ENCODE measurements around the gene CCSAP.

Gene CCSAP

GRCh38 chr1:229323201-229323600 lies 19.6 kb downstream of the CCSAP start:
- Histone ChIP-seq H3K4me2 (ENCODE audit: low read length) (no peak overlapping the region), H3K9me3 (ENCODE audit: insufficient read depth, low read length) (no peaks in the 10 kb centered on the region), H3K27ac (ENCODE audit: low read length) (no peak overlapping the region), H3K36me3 (replicated peaks; ENCODE audit: low read depth, low read length) (peaks cover 66% of the 10 kb centered on the region), H3K9ac (ENCODE audit: low read length) (no peak overlapping the region), H3K4me1 (ENCODE audit: low read length) (peaks cover 40% of the 10 kb centered on the region), H4K20me1 (ENCODE audit: insufficient read depth, low read length) (peaks cover 13% of the 10 kb centered on the region), H3K79me2 (ENCODE audit: low read length) (peaks cover 7% of the 10 kb centered on the region; the same call in 1 of the 2 replicates), H3K4me3 (ENCODE audit: low read length) (no peak overlapping the region), H2AFZ (ENCODE audit: low read depth, low read length) (no peak overlapping the region), H3K27me3 (ENCODE audit: low read depth, low read length) (no peaks in the 10 kb centered on the region)
- no peak for TF ChIP-seq EZH2phosphoT487 (IDR thresholded peaks at IDR 0.05; ENCODE audit: low read depth)
- TF ChIP-seq, protein P1, sequence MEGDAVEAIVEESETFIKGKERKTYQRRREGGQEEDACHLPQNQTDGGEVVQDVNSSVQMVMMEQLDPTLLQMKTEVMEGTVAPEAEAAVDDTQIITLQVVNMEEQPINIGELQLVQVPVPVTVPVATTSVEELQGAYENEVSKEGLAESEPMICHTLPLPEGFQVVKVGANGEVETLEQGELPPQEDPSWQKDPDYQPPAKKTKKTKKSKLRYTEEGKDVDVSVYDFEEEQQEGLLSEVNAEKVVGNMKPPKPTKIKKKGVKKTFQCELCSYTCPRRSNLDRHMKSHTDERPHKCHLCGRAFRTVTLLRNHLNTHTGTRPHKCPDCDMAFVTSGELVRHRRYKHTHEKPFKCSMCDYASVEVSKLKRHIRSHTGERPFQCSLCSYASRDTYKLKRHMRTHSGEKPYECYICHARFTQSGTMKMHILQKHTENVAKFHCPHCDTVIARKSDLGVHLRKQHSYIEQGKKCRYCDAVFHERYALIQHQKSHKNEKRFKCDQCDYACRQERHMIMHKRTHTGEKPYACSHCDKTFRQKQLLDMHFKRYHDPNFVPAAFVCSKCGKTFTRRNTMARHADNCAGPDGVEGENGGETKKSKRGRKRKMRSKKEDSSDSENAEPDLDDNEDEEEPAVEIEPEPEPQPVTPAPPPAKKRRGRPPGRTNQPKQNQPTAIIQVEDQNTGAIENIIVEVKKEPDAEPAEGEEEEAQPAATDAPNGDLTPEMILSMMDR (IDR thresholded peaks at IDR 0.05; ENCODE audit: low read depth, low read length), result no peak

DNA sequence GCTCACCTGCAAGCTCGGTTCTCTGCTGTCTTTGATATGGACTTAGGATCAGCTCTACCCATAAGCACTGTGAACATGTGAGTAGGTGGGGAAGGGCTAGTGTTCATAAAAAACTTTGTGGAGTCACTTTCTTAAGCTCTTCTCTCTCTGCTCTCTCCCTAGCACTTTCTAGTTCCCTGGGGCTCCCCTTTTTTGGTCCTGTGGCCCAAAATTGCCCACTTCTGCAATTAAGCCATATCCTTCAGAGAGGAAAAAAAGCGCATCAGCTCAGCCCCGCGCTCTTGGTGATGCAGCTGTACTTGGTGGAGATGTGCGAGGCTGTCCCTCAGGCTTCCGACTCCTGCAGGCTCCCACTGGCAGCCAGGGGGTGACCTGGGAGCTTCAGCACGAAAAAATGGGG lies 23.4 kb downstream of the CCSAP start:
- H3K9ac ChIP-seq (ENCODE audit: low read length), result no peak overlapping the region
- H3K4me2 ChIP-seq (ENCODE audit: low read length), result no peak overlapping the region
- no peak overlapping the region for H3K27ac ChIP-seq (ENCODE audit: low read length)
- H4K20me1 ChIP-seq (ENCODE audit: insufficient read depth, low read length), result no peaks in the 10 kb centered on the region
- H3K4me1 ChIP-seq (ENCODE audit: low read length), result peaks cover 5% of the 10 kb centered on the region
- H3K4me3 ChIP-seq (ENCODE audit: low read length), result no peak overlapping the region
- TF ChIP-seq, protein P1 (IDR thresholded peaks at IDR 0.05; ENCODE audit: low read depth, low read length), result no peak
- no peak for TF ChIP-seq EZH2phosphoT487 (IDR thresholded peaks at IDR 0.05; ENCODE audit: low read depth)
- H3K79me2 ChIP-seq (ENCODE audit: low read length), result no peaks in the 10 kb centered on the region
- no peak overlapping the region for H2AFZ ChIP-seq (ENCODE audit: low read depth, low read length)
- H3K36me3 ChIP-seq (replicated peaks; ENCODE audit: low read depth, low read length), result peaks cover 42% of the 10 kb centered on the region
- no peaks in the 10 kb centered on the region for H3K9me3 ChIP-seq (ENCODE audit: insufficient read depth, low read length)
- no peaks in the 10 kb centered on the region for H3K27me3 ChIP-seq (ENCODE audit: low read depth, low read length)

DNA sequence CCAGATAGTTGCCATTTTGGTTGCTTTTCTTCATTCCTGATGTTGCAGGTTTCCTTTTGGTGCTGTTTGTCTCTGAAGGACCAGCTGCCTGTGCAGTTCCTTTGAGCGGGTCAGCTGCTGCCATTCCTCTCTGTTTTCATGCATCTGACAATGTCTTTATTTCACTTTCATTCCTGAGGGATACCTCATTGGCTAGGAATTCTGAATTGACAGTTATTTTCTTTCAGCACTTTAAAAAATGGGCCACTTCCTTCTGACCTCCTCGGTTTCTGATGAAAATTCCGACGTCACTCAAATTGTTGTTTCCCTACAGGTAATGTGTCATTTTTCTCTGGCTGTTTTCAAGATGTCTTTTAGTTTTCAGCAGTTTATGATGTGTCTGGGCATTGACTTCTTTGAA lies 24.8 kb downstream of the CCSAP start:
- H3K27me3 ChIP-seq (ENCODE audit: low read depth, low read length), result no peaks in the 10 kb centered on the region
- no peak for TF ChIP-seq EZH2phosphoT487 (IDR thresholded peaks at IDR 0.05; ENCODE audit: low read depth)
- TF ChIP-seq, protein P1 (IDR thresholded peaks at IDR 0.05; ENCODE audit: low read depth, low read length), result no peak
- H3K36me3 ChIP-seq (replicated peaks; ENCODE audit: low read depth, low read length), result peaks cover 27% of the 10 kb centered on the region
- no peaks in the 10 kb centered on the region for H3K79me2 ChIP-seq (ENCODE audit: low read length)
- no peaks in the 10 kb centered on the region for H4K20me1 ChIP-seq (ENCODE audit: insufficient read depth, low read length)
- no peak overlapping the region for H3K27ac ChIP-seq (ENCODE audit: low read length)
- H3K9me3 ChIP-seq (ENCODE audit: insufficient read depth, low read length), result no peaks in the 10 kb centered on the region
- H2AFZ ChIP-seq (ENCODE audit: low read depth, low read length), result no peak overlapping the region
- H3K4me3 ChIP-seq (ENCODE audit: low read length), result no peak overlapping the region
- H3K4me2 ChIP-seq (ENCODE audit: low read length), result no peak overlapping the region
- H3K9ac ChIP-seq (ENCODE audit: low read length), result no peak overlapping the region
- no peaks in the 10 kb centered on the region for H3K4me1 ChIP-seq (ENCODE audit: low read length)

DNA sequence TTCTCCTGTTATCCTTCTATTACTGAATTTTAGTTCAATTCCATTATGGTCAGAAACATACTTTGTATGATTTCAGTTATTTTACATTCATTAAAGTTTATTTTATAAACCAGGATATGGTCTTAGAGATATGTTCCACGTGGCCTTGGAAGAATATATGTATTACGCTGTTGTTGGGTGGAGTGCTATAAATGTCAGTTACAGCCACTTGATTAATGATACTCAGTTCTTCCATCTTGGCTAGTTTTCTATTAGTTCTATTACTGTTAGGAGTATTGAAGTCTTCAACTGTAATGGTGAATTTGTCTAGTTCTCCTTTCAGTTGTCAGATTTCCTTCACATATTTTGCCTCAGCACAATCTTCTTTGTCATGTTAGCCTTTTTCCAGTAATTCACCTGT lies 26.7 kb downstream of the CCSAP start:
- no peaks in the 10 kb centered on the region for H3K4me1 ChIP-seq (ENCODE audit: low read length)

More for the DNA sequence above, 26.7 kb downstream of the CCSAP start:
- no peaks in the 10 kb centered on the region for H3K27me3 ChIP-seq (ENCODE audit: low read depth, low read length)
- TF ChIP-seq EZH2phosphoT487 (IDR thresholded peaks at IDR 0.05; ENCODE audit: low read depth), result no peak
- TF ChIP-seq, protein P1 (IDR thresholded peaks at IDR 0.05; ENCODE audit: low read depth, low read length), result no peak
- no peaks in the 10 kb centered on the region for H3K9me3 ChIP-seq (ENCODE audit: insufficient read depth, low read length)
- no peak overlapping the region for H3K9ac ChIP-seq (ENCODE audit: low read length)
- no peak overlapping the region for H3K4me3 ChIP-seq (ENCODE audit: low read length)
- H2AFZ ChIP-seq (ENCODE audit: low read depth, low read length), result no peak overlapping the region
- no peak overlapping the region for H3K27ac ChIP-seq (ENCODE audit: low read length)
- peaks cover 19% of the 10 kb centered on the region for H3K36me3 ChIP-seq (replicated peaks; ENCODE audit: low read depth, low read length)
- no peak overlapping the region for H3K4me2 ChIP-seq (ENCODE audit: low read length)
- H3K79me2 ChIP-seq (ENCODE audit: low read length), result no peaks in the 10 kb centered on the region
- H4K20me1 ChIP-seq (ENCODE audit: insufficient read depth, low read length), result no peaks in the 10 kb centered on the region; the same call in 1 of the 2 replicates

Measured in OCI-LY3 (cell line).